NOMO-1 (cell line): ENCODE data around the gene CLN5.

Experiments
- DNase-seq, 2 experiments: peaks; one replicate each; lab custom pipeline; 2025; ENCODE audit not compliant: unreplicated experiment in 2 of 2; lab: John Stamatoyannopoulos, UW

CLN5 gene

DNA sequence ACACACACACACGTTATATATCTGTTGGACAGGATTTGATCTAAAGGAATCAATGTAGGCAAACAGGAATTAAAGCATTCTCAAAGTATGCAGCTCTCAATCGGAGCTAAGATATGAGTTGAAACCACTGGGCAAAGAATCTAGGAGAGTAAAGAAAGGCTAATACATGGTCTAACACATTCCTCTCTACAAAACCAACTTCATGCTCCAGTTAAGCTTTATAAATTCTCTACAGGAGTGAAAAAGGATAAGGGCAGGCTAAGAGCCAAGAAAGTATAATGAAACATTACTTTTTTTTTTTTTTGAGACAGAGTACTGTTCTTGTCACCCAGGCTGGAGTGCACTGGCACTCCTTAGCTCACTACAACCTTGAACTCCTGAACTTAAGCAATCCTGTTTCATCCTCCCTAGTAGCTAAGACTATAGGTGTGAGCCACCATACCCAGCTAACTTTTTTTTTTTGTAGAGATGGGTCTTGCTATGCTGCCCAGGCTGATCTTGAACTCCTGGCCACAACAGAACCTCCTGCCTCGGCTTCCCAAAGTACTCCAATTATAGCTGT is 24.5 kb downstream of the CLN5 start:
- DNase-seq = no peak

DNA sequence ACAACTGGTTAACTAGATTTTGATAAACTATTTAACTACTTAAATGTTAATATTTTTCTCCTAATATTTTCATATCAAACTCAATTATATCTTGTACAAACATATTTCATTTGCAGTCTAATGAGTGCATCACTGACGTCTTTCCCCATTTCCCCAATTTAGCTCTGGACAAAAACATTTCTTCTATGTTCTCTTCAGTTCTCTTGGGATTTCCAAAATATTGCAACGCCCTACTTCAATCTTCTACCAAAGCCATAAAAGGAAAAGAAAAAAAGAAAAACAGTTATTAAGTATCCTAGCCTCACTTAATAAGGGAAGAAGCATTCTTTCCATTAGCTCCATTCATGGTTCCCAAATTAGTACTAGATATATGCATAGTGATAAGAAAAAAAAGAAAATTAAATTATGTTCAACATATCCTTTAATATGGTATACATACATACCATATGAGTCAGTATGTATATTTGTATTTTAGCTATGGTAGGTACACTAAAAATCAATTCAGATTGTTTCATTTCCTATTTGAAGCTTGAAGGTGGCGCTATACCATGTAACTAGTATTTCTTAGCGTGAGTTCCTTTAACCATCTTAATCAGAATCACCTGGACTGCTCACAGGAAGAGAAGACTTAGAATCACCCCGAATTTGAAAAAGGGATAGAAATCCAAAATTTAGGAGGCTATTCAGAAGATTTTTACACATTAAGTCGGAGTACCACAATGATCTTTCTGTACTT is 25.2 kb downstream of the CLN5 start:
- no peak for DNase-seq

DNA sequence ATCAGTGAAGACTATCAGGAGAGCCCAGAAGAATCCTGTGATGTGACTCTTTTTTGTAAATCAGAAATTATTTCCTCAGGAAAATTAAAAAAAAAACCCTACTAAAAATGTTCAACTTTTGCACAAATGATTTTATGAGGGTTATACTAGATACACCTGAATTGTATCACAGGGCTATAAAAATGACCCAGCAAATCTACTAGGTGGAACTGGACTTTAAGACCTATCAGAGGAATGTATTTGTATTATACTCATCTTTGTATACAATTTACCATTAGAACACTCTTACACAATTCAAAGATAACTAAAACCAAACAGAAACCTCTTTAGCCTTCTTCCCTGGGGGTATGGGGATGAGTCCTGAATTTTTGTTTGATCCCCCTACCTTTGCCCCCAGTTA is 27.9 kb downstream of the CLN5 start:
- DNase-seq = no peak

DNA sequence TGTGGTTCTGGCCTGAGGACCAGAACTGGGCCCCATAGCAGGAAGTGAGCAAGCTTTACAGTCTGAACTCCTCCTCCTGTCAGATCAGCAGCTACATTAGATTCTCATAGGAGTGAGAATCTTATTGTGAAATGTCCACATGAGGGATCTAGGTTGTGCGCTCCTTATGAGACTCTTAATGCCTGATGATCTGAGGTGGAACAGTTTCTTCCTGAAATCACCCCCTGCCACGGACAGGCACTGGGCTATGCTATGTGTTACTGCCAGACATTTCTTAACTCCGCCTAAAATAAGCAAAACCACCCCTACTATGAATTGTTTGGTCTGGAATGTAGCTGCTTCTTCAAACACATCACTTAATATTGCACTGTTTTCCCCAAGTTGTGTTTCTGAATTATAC is 30.5 kb downstream of the CLN5 start:
- peak; percentile 3 to 28 for DNase-seq

DNA sequence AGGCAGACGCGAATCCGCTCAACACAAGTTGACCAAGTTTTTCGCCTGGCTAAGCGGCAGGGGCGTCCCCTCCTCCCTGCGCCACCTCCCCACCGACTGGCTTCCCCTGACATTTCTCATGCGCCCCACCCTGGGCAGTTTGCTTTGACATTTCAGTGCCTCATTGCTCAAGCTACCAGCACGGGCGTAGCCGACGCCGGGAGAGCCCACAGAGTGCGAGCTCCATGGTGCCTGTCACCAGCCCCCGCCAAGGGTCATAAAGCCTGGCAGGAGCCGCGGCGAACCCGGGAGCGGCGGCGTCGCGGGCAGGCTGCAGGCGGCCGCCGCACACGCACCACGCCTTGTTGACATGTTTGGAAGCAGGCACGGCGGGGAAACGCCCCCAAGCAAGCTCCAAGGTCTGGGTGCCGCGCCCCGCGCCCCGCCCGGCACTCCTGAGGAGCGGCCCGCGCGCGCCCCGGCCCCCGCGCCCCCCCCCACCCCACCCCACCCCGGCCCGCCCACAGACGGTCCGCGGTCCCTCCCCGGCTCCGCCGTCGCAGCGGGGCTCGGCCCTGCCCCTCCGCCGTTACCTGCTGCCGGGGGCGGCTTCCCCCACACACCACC is 34.5 kb downstream of the CLN5 start:
- peak; percentile 74 to 86 for DNase-seq

DNA sequence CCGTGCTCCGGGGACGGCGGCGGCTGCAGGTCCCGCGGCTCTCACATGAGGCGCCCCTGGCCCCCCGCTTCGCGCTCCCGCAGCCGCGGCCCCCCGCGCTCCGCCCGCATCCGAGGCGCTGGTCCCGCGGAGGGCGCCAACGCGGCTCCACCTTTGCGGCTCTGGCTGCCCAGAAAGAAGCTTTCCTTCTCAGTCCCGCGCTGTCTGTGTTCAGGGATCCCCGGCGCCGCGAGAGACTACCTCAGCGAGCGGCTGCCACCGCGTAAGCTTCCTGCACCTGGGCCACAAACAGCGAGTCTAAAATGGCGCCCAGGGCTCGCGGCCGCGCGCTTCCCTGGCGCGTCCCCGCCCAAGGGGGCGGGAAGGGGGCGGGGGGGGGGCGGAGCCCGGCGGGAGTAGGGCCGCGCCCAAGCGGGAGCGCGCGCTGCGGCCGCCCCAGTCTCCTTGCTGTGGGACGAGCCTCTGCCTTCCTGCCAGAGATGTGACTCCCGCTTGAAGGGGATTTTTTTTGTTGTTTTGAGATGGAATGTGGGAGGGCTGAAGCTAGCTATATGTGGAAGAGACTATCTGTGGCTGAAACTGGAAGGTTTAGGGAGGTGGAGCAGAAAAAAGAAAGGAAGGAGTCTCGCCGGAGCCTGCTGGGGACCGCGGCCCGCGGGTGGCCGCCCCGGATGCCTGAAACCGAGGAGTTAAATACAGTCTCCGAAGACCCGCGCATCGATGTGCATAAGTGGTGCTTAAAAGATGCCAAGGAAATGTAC is 35.2 kb downstream of the CLN5 start, which contains the start of gene FBXL3:
Gene FBXL3 (minus strand): TSS at position 299 of the 761 bp plus-strand sequence. CDS start 5,299 bp downstream, outside the sequence.
- peak; percentile 66 to 81 for DNase-seq

DNA sequence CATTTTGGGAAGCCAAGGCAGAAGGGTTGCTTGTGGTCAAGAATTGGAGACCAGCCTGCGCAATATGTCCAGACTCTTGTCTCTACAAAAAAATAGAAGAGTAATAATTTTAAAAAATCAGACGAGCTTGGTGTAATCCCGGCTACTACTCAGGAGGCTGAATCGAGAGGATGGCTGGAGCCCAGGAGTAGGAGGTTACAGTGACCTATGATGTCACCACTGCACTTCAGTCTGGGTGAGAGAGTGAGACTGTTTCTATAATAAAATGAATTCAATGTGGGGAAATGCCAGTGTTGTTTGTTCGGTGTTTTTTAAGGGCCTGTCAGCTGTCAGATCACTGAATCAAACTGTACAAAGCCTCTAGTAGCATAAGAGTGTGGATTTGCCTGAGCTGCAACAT is 36.3 kb downstream of the CLN5 start:
- no peak for DNase-seq

DNA sequence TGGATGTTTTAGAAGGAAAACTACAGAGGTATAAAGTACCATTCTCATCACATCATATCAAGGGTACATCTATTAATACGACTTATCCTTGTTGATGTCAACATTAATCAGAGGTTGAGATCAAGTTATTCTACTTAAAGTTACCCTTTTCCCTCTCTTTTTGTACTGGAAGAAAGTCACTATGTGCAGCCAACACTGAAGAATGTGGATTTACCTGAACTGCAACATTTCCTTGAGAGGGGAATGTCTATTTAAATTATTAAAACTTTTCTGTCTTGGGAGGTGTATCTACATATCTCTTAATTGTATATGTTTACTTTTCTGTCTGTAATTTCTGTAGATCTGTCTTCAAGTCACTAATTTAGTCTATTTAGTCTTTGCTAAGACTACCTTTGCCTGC is 37.6 kb downstream of the CLN5 start:
- DNase-seq = no peak

DNA sequence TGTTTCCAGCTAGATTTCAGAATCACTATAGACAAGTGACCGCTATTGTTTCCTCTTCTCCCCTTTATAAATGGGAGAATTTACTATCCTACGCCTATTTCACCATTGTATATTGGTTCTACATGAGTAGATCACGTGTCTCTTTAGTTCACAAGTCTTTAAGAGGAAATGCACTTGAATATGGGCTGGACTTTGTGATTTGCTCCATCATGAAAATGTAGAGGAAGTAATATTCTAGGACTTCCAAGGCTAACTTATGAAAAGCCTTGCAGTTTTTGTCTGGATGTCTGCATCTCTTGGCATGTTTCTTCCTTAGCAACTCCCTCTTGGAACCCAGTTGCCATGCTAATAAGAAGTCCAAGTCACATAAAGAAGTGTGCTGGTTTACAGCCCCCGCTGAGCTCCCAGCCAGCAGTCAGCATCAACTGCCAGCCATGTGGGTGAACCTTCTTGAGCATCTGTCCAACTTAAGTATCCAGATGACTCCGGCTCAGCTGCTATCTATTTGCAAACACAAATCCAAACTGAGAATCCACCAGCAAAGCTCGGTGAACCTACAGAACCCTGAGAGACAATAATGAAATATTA is 39.9 kb downstream of the CLN5 start:
- no peak for DNase-seq

DNA sequence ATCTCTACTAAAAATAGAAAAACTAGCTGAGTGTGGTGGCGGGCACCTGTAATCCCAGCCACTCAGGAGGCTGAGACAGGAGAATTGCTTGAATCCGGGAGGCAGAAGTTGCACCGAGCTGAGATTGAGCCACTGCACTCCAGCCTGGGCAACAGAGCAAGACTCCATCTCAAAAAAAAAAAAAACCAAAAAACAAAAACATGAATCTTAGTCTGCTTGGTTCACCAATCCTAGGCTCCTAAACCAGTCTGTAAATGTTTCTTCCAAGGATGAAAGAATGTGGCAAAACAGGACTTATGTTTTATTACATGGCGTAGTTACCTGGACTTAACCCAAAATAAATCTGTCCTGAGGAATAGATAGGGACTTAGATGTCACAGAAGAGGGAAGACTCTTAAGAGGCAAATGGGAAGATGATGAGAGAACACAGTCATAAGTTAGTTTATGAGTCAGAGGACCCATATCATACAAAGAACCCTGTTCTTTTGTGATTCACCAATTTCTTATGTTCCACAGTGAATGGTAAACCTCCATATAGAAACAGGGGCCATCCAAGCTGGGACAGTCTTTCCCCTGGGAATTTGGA is 41.9 kb downstream of the CLN5 start:
- no peak for DNase-seq

DNA sequence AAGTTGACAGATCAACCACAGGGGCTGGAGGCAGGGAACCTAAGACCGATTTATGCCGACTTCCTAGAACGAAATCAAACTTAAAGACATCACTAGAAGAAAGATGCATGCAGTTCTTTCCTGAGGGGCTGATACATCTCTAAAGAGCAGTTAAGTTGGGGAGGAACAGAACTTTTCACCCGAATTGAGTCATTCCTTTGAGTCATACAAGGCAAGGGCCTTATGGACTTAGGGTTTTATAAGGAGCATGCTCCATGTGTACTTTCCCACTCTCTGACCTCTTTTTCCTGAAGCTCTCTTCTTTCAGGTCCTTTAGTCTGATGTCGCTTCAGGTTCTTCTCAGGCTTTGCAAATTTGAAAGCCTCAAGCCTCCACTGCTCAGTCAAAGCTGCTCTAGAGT is 43.0 kb downstream of the CLN5 start:
- no peak for DNase-seq

DNA sequence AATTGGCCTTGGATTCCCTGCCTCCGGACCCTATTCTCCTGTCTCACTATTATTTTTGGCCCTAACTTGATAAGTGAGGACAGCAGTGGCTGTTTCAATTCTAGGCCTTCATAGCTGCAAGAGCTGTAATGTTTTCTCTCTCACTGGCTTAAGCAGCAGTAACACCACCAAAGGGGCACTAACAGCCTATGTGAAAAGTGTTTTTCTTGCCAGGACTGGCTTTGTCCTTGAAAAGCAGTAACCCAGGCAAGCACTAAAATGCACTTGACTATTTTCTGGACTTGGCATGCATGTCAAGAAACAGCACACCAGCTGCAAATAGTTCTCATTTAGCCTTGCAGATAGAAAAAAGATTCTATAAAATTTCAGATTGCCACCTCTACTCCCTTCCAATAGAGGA is 44.4 kb downstream of the CLN5 start:
- no peak for DNase-seq

DNA sequence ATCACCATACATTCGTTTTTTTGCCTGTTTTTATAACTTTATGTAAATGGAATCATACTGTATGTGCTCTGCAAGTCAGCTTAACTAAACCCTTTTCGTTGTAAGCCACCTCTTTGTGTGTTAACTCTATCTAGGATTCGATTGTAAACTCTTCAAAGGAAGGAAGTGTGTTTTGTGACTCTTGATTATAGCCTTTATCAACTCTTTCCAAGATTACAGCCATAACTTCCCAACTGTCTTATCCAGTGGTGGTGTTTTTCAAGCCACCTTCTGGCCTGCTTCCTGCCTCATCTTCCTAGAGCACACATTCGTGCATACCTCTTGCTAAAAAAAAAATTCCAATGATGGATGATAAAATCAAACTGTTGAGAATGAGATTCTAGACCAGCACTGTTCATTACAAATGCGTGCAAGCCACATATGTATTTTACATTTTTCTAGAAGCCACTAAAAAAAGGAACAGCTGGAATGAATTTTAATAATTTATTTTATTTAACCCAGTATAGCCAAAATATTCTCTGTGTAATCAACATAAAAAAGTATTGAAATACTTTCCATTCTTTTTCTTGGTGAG is 47.1 kb downstream of the CLN5 start:
- no peak for DNase-seq

DNA sequence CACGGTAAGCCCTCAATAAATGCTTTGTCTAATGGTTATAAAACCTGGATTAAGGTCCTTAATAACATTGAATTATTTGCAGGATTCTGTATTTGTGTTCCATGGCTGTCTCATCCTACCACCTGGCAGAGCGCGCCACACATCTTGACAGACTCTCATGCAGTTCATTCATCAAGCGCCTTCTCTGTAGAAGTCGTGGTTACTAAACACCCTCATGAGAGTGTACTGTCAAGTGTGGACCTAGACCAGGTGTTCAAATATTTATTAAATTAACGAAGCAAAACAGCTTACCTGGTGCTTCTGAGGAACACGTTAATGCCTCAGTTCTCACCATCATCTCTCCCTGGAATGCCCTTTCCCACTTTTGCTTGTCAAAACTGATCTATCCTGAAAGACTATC is 48.2 kb downstream of the CLN5 start:
- DNase-seq = no peak

DNA sequence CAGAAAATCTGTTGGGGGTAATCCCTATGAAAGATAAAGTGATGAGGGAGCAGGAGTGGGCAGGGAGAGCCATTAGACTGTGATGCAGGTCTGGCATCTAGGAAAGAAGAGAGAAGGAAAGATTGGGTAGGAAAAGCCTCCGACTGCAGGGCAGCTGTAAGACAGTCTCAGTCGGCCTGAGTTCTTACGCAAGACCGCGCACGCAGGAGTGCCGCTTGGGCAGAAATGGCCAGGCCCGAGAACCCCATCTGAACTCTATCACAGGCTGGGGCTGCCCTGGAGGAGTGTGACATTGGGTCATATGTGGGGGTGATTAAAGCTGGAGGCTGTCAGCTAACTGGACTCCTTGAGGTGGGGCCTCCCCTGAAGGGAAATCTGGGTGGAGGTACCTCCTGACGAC is 49.0 kb downstream of the CLN5 start:
- no peak for DNase-seq

DNA sequence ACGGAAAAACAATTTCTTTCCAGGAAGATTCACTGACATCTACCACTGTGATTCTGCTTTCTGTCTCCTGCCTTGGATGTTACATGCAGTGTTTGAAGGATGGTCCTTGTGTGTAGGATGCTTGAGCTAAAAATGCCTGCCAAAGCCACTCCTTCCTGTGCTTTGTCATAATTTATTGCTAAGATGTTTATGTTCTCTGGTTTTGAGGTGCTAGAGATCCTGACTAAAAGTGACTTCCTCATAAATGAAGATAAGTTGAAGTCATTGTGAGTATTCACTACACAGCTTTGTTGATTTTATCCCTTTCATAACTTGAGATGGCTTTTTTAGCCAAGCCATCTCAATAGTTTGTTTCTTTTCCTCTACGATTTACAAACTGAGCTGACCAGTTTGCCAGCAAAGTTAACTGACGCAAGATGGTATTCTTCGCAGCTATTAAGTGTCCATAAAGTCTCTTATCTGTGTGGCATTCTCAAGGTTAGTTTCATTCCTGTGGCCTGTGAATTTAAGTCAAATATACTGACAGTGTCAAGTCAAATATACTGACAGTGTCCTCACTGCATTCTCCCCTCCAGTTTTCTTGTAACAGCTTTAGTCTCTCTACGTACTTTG is 50.8 kb downstream of the CLN5 start:
- peak in 1 of 2 experiments; percentile 58 for DNase-seq

DNA sequence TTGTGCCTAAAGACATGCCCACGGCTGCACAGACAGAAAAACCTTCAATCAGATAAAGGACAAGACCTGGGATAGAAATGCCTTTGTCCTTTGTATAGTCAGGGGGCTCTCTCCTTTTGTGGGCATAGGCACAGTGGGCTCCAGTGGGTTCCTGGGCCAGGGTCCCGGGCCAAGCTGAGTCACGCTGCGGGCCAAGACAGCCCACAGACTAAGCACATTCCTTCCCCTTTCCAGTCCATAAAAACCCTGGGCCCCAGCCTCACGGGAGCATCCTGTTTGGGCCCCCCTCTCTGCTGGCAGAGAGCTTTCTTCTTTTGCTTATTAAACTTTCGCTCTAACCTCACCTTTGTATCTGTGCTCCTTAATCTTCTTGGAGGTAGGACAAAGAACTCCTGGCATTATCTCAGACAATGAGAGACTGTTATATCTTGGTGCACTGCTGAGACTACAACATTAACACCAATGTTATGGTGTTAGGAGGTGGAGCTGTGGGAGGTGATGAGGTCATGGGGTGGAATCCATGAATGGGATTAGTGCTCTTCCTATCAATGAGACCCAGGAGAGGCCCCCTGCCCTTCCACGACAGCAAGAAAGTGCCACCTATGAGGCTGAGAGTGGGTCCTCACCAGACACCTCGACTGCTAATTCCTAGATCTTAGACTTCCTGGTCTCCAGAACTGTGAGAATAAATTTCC is 55.9 kb downstream of the CLN5 start:
- DNase-seq = no peak

DNA sequence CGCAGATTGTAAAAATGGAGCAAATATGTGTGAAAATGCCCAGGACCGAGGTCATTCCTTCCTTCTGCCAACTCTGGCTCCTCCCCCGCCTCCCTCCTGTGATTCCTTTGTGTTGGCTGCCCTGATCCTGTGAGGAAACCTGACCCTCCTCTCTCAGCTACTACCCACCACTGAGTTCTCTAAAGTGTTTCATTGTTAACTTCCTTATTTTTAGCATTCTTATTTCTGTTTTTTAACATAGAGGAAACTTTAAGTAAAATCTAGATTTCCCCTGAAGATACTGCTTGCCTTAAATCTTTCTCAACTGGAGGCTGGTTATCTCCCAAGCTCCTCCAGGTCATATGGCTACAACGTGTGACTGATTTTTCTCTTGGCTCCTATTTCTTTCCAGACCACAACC is 56.8 kb downstream of the CLN5 start:
- DNase-seq = peak in 1 of 2 experiments; percentile 46

DNA sequence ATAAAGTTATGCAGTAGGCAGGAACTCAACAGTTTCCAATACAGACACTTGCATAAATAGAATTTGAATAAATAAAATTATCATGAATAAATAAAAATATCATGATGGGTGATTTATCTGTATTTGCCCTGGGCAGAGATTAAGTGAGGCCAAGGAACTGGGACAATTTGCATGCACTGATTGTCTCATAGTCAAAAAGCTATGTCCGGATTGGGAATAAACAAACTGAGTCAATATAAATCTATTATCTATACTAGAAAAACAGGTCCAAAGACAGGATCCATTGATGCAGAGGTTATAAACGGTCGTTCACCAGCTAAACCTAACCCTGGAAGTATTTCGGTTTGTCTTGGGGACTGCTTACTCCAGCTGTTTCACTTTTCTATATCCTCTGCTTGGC is 61.3 kb downstream of the CLN5 start:
- no peak for DNase-seq
